ENCODE data around the gene TMEM44.
"Not testable (repeated sequence)": the region's sequence is repeated elsewhere in the genome, so short reads cannot be mapped to it uniquely, and the experiment has no call there.

The TMEM44 gene

DNA sequence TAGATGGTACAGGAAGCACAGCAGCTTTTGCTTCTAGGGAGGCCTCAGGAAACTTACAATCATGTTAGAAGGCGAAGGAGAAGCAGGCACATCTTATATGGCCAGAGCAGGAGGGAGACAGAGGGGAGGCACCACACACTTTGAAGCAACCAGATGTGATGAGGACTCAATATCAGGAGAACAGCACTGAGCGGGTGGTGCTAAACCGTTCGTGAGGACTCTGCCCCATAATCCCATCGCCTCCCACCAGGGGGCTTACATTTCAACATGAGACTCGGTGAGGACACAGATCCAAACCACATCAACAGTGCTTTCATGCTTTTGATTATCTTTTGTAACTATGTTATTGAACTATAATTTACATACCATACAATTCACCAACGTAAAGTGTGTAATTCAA, 7.6 kb upstream of the TMEM44 start:
- DNase-seq = no peak

DNA sequence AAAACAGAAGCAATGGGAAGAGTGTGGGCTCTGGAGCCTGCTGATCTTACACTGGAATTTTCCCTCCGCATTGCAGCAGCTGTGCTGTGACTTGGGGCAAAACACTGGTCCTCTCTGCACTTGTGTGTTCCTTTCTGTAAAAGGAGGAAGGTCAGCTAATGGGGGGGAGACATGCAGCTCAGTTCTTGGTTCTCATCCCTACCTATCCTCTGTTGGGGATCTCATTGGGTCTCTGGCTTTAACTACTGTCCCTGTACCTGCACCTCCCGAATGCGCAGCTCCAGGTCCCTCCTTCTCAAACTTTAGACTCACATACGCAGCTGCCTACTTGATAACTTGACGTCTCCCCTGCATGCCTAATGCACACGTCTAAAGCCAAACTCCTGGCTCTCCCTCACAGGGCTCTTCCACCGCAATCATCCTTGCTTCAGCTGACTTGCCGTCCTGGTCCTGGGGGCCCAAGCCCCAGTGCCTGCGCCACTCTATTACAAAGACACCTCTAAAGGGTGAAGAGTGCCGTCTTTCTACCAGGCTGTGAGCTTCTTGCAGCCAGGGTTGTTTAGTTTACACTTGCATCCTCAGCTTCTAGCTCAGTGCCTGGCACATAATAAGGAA, 5.9 kb upstream of the TMEM44 start:
- DNase-seq = no peak

DNA sequence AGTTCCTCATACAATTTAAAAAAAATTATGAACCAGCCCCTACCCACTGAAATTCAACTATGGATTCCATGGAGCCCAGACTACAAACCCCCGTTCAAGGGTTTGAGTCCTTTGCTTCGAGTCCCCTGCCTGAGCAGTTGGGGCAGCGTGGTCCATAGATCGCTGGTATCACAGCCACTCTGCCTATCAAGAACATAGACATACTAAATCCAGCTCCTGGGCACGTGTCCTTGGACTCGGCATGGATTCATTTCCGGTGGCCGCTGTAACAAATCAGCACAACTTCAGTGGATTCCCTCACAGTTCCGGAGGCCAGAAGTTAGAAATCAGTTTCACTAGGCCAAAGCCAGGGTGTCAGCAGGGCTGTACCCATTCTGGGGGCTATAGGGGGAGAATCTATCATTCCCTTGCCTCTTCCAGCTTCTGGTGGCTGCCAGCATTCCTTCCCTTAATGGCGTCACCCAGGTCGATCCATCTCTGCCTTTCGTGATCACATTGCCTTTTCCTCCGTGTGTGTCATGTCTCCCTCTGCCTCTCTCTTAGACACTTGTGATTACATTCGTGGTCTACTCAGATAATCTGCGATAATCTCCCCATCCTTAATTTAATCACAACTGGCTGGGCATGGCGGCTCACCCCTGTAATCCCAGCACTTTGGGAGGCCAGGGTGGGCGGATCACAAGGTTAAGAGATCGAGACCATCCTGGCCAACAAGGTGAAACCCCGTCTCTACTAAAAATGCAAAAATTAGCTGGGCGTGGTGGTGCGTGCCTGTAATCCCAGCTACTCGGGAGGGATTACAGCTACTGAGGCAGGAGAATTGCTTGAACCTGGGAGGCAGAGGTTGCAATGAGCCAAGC, 4.6 kb upstream of the TMEM44 start:
- no peak for DNase-seq

DNA sequence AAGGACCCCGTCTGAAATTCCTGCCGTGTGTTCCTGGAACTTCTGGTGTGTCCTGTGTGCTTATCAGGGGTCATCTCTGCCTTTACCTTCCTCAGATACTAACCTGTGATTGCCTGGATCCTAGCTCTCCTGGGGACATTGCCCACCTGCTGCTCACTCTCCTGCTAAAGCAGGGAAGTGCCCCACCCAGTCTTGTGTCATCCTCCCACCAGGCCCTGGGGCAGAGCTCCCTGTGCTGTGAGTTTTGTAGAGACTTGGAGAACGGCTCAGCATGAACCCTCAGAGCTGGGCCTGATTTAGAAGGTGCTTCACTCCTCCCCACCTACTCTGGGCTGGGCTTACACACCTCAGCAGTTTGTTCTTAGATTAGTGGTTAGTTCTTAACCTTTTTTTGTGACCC, 3.8 kb upstream of the TMEM44 start:
- no peak for DNase-seq

DNA sequence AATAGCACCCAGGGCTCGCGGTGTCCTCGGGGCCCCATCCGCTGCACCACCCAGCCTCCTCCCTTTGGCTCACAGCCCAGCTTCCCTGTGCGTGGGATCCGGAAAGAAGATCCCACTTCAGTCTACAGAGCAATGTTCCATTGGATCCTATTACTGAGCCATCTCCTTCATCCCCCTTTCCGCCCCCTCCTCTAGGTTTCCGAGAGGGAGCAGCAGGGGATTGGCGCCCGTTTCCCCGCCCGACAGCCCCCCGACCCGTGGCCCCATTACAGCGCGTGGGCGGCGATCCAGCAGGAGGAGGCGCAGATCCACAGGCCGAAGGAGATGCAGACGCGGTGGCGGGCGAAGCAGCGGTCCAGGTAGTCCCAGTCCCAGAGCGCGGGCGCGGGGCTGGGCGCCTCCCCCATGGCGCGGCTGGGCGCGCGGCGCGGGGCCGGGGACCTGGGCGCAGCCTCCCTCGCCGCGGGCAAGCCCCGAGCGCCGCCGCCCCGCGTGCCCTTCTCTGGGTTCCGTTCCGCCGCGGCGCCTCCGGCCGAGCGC, 340 bp downstream of the TMEM44 start:
- DNase-seq = peak; percentile 41

DNA sequence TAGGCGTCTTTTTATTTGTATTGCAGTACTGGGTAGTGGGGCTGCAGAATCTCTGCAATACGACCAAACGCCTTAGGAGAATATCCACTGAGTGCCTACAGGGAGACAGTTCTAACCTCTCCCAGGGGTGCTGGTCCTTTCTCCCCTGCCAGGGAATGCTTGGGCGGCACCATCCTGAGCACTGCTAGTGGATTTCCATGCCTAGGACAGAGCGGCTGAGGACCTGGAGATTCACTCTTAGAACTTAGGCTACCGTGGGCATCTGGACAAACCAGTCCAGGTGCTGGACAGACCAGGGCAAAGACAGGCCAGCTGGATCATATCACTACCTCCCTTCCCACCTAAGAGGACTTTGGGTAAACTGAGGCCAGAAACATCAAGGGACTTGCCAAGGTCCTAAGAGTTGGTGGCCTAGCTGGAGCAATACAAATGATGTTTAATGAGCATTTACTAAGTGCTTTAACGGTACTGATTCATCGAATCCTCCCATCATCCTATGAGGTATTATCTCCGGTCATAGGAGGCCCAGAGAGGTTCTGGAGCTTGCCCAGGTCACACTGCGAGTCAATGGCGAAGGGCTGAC, 902 bp downstream of the TMEM44 start:
- DNase-seq = no peak

DNA sequence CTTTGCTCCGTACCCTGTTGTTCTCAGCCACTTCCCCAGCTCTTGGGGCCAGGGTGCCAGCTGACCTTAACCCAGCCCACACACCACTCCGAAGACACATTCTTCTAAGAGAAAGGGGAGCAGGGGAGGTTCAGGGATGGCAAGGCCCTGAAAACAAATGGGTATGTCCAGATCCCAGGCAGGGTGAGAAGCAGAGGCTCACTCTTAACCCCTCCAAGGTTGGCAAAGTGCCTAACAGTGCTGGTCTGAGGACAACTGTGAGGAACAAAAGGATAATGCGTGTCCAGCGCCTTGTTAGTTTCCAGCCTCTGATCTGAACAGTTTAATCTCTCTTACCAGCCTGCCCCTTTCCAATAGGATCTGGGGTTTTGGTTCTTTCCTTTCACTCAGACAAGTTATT, 1.5 kb downstream of the TMEM44 start:
- DNase-seq = no peak

DNA sequence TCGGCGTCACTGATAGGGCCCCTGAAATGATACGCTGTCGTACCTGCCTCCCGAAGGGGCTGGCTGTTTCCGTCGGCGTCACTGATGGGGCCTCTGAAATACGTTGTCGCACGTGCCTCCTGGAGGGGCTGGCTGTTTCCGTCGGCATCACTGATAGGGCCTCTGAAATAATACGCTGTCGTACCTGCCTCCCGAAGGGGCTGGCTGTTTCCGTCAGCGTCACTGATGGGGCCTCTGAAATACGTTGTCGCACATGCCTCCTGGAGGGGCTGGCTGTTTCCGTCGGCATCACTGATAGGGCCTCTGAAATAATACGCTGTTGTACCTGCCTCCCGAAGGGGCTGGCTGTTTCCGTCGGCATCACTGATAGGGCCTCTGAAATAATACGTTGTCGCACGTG, 2.5 kb downstream of the TMEM44 start:
- not testable (repeated sequence) for DNase-seq

DNA sequence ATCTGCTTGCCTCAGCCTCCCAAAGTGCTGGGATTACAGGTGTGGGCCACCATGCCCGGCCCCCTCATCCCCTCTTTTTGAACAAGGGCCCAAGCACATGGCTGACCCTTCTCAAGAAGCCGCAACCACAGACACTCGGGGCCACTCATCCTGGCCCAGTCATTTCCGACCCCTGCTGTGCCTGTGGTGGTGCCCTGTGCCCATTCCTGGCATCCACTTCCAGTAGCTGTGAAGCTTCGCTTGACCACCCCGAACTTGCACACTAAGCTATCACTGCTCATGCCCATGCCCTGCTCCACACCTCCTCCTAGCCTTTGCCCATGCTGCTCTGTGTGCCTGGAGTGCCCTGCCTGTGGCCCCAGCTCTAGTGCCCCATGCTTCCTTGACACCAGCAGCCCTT, 8.3 kb downstream of the TMEM44 start:
- no peak for DNase-seq

DNA sequence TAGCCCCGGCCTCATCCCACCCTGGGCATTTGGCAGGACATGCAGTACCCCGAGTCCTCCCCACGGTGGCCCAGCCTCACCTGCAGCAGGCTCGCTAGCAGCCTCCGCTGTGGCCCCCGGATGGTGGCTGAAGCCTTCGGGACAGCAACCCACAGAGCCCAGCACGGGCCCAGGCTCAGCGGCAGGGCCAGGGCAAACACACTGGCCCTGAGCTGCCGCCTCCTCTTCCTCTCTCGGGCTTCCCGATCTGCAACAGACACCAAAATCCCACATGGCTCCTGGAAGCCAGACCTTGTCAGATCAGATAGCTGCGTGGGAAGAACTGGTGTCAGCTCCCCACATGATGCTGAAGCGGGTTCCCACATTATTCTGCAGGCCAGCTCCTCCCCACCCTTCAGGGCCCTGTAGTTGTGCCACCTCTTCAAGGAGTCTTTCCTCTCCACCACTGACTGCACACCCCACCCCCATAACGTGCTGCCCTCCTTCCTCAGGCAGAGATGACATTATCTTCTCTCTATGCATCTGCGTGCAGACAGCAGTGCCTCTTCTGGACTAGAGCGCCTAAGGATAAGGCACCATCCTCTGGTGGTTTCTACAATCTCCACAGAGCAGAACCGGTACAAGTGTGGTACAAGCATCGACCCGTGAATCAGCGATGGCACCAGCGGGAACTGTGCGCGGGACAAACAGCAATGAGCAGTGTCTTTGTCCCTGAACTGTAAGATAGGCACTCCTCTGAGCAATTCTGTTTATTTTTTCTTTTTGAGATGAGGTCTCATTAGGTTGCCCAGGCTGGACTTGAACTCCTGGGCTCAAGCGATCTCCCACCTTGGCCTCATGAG, 9.5 kb downstream of the TMEM44 start:
- DNase-seq = no peak

DNA sequence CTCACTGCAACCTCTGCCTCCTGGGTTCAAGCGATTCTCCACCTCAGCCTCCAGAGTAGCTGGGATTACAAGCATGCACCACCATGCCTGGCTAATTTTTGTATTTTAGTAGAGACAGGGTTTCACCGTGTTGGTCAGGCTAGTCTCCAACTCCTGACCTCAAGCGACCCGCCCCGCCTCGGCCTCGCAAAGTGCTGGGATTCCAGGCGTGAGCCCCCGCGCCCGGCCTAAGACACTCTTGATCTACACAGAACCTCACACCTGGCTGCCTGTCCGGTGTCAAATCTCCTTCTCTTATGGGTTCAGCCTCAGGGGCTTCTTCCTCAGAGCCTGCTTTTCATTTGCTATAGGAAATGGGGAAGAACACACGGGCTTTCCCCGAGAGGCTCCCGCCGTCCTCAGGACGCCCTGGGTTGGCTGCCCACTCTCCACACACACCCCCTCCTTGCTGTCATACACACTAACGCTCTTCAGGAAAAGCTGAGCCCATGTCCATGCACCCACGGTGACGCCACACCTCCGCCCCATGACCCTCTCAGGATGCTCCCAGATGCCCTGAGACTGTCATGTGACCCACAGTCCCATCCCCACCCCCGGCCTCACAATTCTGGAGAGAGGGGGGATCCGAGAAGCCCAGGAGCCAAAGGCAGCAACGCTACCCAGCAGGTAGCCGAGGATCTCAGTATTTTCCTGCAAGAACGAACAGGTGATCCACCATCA, 10.4 kb downstream of the TMEM44 start:
- no peak for DNase-seq

DNA sequence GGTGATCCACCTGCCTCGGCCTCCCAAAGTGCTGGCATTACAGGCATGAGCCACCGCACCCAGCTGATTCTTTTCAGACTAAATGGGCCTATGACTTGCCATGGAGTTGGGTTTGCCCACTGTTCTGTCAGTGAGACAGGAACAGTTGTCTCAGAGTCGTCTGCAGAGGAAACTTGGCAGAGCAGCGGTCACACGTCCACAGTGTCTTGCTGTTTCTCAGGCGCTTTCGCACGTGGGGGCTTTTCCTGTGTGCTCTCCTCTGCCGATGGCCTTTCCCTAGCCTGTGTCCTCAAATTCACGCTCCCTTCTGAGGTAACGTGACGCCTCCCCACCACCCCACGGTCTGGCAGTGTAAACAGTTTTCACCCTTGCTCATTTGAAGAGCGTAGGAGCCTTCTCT, 11.3 kb downstream of the TMEM44 start:
- DNase-seq = no peak

DNA sequence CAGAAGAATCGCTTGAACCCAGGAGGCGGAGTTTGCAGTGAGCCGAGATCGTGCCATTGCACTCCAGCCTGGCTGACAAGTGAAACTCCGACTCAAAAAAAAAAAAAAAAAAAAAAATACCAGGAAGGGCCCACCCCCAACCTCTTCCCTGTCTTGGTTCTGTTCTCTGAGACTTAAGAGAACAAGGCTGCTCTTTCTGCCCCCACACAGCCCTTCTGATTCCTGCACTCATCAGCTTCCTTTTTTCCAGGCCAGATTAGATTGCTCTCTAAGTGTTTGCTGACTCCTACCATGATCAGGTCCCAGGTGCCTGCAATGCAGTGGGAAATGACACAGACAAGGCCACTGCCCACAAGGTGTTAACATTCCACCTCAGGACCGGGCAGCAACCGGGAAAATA, 13.0 kb downstream of the TMEM44 start:
- DNase-seq = no peak

DNA sequence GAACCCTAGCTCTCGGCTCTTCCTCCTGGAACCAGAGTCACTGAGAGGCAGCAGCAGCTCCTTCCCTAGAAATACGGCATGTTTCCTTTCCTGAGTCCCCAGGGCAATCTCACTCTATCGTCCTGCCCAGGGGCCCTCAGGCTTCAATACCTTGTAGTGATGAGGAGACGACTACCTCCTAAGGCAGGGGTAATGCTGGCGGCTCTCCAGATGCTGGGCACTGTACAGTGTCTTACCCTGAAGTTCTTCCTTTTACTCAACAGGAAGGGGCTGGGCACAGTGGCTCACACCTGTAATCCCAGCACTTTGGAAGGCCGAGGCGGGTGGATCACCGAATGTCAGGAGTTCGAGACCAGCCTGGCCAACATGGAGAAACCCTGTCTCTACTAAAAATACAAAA, 13.5 kb downstream of the TMEM44 start:
- DNase-seq = no peak

DNA sequence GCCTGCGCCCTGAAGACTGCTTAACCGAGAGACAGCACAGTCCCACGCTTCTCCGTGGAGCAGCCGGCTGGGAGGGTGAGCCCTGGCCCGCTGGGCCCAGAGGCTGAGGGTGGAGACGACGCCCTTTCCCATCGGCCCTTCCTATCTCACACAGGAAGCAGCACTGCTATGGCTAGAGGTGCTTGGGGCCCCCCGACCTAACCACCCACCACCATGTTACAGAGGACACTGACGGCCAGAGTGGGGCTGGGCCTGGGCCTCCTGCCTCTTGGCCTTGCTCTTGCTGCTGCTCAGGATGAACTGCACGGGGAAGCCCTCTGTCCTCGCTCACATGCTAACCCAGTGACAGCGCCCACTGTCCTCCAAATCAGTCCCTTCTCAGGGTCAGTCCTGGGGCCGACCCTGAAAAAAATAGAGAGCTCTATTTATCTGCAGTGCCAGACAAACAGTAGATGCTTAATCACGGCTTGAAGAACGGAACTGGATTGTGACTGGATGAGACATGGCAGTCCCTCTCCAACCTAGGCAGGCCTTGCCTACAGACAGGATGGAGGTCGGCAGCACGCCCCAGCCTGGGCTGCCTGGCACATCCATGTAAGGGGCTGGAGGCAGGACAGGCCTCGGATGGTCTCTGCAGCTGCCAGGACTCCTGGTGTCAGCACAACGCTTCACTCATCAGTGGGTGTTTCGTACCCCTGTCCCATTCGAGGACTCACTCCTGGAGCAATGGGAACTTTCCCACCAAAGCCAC, 14.2 kb downstream of the TMEM44 start:
- no peak for DNase-seq

DNA sequence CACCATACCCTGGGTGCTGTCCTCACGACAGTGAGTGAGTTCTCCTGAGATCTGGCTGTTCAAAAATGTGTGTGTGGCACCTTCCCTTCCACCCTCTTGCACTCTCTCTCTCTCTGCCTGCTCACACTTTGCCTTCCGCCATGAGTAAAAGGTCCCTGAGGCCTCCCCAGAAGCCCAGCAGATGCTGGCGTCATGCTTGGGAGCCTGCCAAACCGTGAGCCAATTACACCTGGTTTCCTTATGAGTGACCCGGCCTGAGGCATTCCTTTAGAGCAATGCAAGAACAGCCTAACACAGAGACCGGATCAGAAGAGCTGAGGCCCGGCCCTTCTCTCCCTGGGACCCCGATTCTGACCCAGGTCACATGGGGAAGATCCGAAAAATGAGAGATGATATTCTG, 15.4 kb downstream of the TMEM44 start:
- no peak for DNase-seq

DNA sequence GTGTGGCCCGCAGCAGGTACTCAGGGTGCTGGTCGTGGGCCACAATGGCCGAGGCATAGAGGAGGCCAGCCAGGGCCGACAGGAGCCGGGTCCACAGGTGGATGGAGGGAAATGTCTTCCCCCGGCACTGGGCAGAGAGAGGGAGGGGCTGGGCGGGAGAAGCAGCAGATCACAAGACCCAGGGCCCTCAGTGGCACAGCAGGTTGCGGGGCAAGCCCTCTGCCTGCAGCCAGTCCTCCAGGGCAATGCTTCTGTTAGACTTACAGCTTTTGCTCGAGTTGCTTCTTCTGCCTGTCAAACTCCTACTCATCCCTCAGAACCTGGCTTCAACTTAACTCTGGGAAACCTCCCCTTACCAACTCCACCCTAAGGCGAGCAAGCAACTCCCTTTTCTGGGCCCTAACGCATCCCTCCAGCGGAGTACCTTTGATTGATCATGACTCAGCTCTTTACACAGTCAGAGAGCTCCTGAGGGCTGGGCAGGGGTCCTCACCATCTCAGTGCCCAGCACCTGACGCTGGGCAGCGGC, 16.0 kb downstream of the TMEM44 start:
- no peak for DNase-seq

DNA sequence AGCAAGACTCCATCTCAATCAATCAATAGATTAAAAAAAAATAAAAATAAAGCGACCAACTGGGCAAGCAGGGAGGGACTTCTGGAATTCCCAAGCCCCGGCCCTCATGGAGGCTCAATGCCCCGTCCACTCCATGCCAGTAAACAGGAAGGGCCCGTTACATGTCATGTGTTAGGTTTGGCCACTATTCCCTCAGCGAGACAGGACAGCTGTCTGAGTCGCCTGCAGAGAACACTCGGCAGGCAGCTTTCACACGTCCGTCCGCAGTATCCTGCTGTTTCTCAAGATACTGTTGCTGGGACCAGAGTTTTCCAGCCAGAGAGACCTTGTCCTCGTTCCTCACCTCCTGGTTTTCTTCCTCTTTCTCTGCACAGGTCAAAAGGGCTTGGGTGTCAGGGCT, 18.0 kb downstream of the TMEM44 start:
- DNase-seq = no peak

DNA sequence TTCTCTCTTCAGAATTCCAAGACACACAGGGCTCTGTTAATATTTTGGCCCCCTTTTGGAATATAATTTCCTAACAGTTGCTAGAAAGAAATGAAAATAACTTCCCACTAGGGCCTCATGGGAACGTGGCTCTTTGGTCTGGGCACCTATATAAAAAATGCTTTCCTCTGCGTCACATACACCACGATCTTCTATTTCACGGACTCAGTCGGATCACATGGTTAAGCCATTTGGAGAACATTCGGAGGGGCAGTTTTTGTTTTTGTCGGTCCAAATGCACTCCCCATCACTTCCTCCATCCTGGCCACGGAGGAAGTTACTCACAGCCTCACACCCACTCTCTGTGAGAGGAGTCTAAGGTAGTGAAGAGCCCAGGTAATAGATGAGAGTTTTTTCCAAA, 21.0 kb downstream of the TMEM44 start:
- DNase-seq = no peak

DNA sequence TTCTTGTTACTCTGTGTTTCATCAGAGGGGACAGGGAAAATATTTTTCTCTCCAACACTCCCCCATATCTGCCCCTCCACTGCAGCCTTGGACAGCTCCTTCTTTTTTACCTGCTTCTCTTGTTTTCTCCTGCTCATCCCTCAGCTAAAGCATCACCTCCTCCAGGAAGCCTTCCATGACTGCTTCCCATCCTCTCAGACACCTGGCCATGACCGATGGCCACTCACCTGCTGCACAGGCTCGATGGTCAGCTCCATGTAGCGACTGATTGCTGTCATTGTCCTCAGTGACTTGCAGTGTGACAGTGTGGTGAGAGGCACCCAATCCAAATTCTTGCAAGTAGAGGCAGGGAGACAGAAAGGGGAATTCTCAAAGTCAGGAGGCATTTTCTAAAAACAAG, 22.5 kb downstream of the TMEM44 start:
- no peak for DNase-seq

DNA sequence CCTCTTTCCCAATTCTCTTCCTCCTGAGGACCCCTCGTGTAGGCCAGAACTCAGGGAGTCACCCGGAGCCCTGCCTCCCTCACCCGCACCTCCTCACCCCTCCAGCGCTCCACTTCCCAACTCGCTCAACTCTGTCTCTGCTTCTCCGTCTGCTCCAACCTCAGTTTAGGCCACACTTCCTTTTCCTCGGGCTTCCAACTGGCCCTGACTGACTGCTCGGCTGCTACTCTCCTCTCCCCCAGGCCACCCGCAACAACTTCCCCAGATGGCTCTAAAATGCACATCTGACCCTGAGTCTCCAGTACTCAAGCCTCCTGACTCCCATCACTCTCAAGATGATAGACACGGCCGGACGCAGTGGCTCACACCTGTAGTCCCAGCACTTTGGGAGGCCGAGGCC, 23.6 kb downstream of the TMEM44 start:
- DNase-seq = no peak
